ENCODE measurements around the gene XPNPEP2. TPM values are rescaled to one million over a fixed set of nuclear protein-coding genes. Genes with fewer than 3 reads are reported as not detected.

Gene XPNPEP2
- total RNA-seq, 4 donors from 2014 or later, result 3.2 to 52.0 (median 34.1) TPM

DNA sequence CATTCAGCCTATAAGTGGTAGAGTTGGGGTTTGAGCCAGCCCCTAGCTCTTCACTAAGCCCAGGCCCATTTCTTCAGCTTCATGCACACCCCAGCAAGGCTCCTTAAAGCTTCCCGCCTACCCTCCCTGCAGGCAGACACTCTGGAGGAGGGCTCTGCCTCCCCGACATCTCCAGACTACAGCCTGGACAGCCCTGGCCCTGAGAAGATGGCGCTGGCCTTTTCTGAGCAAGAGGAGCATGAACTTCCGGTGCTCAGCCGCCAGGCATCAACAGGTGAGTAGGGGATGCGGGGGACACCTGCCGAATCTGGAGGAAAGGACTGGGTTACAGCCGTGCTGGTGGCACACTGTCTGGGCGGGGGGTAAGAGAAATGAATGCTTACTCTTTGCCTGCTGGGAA lies 52.0 kb downstream of the XPNPEP2 start:
- intact Hi-C loops (cut with DNase I; ENCODE audit: low total_unique reads), result no loop called here
- Histone ChIP-seq H3K4me3 (no peak overlapping the region), H3K9me3 (no peaks in the 10 kb centered on the region), H3K36me3 (no peaks in the 10 kb centered on the region), H3K4me1 (no peaks in the 10 kb centered on the region), H3K27ac (no peak overlapping the region), H3K27me3 (no peaks in the 10 kb centered on the region)
- in situ Hi-C loops (cut with MboI; ENCODE audit: low pct_ligation_motif_present in 1 of 4, low pct_unique_long_range_greater_than_20kb in 1 of 4, low sequenced_read_pairs in 3 of 4), result no loop called here
- no peak for DNase-seq
- 89% methylated on average over 9 of the region's 9 CpGs; no CpG with 5 or more reads in 1 of the 2 donors for whole genome bisulfite sequencing, 2 donors (ENCODE audit: low coverage in 1 of 2)
- TF ChIP-seq POLR2AphosphoS5 (IDR thresholded peaks at IDR 0.05) (no peak), EP300 (IDR thresholded peaks at IDR 0.05; ENCODE audit: low read depth) (no peak)
- TF ChIP-seq, protein P1, sequence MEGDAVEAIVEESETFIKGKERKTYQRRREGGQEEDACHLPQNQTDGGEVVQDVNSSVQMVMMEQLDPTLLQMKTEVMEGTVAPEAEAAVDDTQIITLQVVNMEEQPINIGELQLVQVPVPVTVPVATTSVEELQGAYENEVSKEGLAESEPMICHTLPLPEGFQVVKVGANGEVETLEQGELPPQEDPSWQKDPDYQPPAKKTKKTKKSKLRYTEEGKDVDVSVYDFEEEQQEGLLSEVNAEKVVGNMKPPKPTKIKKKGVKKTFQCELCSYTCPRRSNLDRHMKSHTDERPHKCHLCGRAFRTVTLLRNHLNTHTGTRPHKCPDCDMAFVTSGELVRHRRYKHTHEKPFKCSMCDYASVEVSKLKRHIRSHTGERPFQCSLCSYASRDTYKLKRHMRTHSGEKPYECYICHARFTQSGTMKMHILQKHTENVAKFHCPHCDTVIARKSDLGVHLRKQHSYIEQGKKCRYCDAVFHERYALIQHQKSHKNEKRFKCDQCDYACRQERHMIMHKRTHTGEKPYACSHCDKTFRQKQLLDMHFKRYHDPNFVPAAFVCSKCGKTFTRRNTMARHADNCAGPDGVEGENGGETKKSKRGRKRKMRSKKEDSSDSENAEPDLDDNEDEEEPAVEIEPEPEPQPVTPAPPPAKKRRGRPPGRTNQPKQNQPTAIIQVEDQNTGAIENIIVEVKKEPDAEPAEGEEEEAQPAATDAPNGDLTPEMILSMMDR (IDR thresholded peaks at IDR 0.05), result no peak

DNA sequence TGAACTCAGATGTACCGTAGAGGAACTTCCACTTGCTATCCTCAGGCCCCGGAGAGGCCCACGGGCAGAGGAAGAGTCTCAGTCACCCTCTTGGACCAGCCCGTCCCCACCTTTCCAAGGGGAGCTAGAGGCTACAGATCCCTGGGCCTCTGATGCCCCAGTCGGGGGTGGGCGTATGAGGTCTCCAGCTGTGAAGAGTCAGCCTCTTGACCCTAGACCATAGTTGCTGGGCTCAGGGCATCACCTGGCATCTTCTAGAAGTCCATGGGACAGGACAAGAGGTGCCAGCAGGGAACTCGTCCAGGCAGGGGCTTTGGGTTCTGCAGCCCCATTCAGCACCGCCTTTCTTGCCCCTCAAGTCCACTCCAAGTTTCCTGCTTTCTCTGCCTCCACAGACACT lies 52.6 kb downstream of the XPNPEP2 start:
- Histone ChIP-seq H3K9me3 (no peaks in the 10 kb centered on the region), H3K4me1 (no peaks in the 10 kb centered on the region), H3K36me3 (no peaks in the 10 kb centered on the region), H3K4me3 (no peak overlapping the region), H3K27ac (no peak overlapping the region), H3K27me3 (no peaks in the 10 kb centered on the region)
- 77% methylated on average over 6 of the region's 8 CpGs; no CpG with 5 or more reads in 1 of the 2 donors for WGBS, 2 donors (ENCODE audit: low coverage in 1 of 2)
- DNase-seq, result no peak
- intact Hi-C loops (cut with DNase I; ENCODE audit: low total_unique reads) (no loop called here), in situ Hi-C loops (cut with MboI; ENCODE audit: low pct_ligation_motif_present in 1 of 4, low pct_unique_long_range_greater_than_20kb in 1 of 4, low sequenced_read_pairs in 3 of 4) (no loop called here)
- TF ChIP-seq EP300 (IDR thresholded peaks at IDR 0.05; ENCODE audit: low read depth) (no peak), POLR2AphosphoS5 (IDR thresholded peaks at IDR 0.05) (no peak)
- TF ChIP-seq, protein P1 (IDR thresholded peaks at IDR 0.05), result no peak

DNA sequence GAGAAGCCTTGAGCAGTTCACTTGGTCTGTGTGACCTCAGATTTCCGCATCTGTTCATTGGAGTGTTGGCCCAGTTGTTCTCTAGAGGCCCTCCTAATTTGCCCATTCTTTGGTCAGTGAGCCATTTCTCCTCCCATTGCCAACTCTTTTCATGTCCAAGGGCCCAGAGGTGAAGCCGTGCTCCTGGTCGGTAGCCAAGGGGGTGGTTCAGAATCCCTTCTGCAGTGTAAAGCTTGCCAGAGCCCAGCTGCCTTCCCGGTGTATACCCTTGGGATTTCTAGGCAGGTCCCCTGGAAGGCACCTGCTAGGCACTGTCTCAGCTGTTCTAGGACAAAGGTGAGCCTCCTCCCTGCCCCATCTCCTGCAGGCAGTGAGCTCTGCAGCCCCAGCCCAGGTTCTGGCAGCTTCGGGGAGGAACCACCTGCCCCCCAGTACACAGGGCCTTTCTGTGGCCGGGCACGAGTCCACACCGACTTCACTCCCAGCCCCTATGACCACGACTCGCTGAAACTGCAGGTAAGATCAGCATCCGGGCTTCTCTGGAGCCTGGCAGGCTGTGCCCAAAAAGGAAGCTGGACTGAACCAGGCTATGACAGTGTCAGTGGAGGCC lies 53.3 kb downstream of the XPNPEP2 start:
- in situ Hi-C loops (cut with MboI; ENCODE audit: low pct_ligation_motif_present in 1 of 4, low pct_unique_long_range_greater_than_20kb in 1 of 4, low sequenced_read_pairs in 3 of 4), result no loop called here
- Histone ChIP-seq H3K4me1 (no peaks in the 10 kb centered on the region), H3K9me3 (no peaks in the 10 kb centered on the region), H3K36me3 (no peaks in the 10 kb centered on the region), H3K27ac (no peak overlapping the region), H3K4me3 (no peak overlapping the region), H3K27me3 (no peaks in the 10 kb centered on the region)
- no peak for TF ChIP-seq POLR2A (IDR thresholded peaks at IDR 0.05)
- TF ChIP-seq, protein P1 (IDR thresholded peaks at IDR 0.05), result no peak
- TF ChIP-seq EP300 (IDR thresholded peaks at IDR 0.05; ENCODE audit: low read depth), result no peak
- no peak for TF ChIP-seq POLR2AphosphoS5 (IDR thresholded peaks at IDR 0.05)
- intact Hi-C loops (cut with DNase I; ENCODE audit: low total_unique reads), result no loop called here
- no peak for DNase-seq
- 75% methylated on average over 11 of the region's 11 CpGs; no CpG with 5 or more reads in 1 of the 2 donors for WGBS, 2 donors (ENCODE audit: low coverage in 1 of 2)

DNA sequence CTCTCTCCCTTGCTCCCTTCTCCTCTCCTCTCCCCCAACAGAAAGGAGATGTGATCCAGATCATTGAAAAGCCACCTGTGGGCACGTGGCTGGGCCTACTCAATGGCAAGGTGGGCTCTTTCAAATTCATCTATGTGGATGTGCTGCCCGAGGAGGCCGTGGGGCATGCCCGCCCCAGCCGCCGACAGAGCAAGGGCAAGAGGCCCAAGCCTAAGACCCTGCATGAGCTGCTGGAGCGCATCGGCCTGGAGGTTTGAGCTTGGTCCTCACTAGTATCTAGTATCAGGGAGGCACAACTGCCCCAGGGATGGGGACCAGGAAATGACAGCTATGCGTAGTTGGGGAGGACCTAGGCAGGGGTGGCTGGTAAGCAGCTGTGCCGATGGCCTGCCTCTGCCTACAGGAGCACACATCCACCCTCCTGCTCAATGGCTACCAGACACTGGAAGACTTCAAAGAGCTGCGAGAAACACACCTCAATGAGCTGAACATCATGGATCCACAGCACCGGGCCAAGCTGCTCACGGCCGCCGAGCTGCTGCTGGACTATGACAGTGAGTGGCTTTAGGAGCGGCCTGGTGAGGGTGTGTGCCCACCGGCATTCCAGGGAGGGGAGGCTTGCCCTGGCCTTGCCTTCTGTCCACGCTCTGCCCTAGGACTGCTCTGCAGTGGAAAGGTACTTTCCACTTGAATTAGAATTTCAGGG lies 54.0 kb downstream of the XPNPEP2 start:
- Histone ChIP-seq H3K27ac (no peak overlapping the region), H3K36me3 (no peaks in the 10 kb centered on the region), H3K27me3 (no peaks in the 10 kb centered on the region), H3K4me1 (no peaks in the 10 kb centered on the region), H3K9me3 (no peaks in the 10 kb centered on the region), H3K4me3 (no peak overlapping the region)
- intact Hi-C loops (cut with DNase I; ENCODE audit: low total_unique reads), result no loop called here
- DNase-seq, result no peak
- TF ChIP-seq POLR2AphosphoS5 (IDR thresholded peaks at IDR 0.05) (no peak), POLR2A (IDR thresholded peaks at IDR 0.05) (no peak), EP300 (IDR thresholded peaks at IDR 0.05; ENCODE audit: low read depth) (no peak)
- in situ Hi-C loops (cut with MboI; ENCODE audit: low pct_ligation_motif_present in 1 of 4, low pct_unique_long_range_greater_than_20kb in 1 of 4, low sequenced_read_pairs in 3 of 4), result no loop called here
- WGBS, 2 donors (ENCODE audit: low coverage in 1 of 2), result 92% methylated on average over 18 of the region's 18 CpGs; no CpG with 5 or more reads in 1 of the 2 donors
